Ishikawa (cell line): Measurements from ENCODE around the gene ARRDC5.

Experiments used
- CEBPB ChIP-seq: IDR thresholded peaks from 2 replicates; pipeline ENCODE4 v1.6.1; 2012
- NFIC ChIP-seq: IDR thresholded peaks from 2 replicates; pipeline ENCODE4 v1.6.1; 2012
- RAD21 ChIP-seq: IDR thresholded peaks from 2 replicates; pipeline ENCODE4 v1.6.1; 2012; ENCODE audit warnings: low read depth
- TAF1 ChIP-seq: IDR thresholded peaks from 2 replicates; pipeline ENCODE4 v1.6.1; 2012; ENCODE audit warnings: low read depth, mild to moderate bottlenecking
- TF ChIP-seq, protein P1 (sequence below): IDR thresholded peaks from 2 replicates; pipeline ENCODE4 v1.6.1; 2012

DNA sequence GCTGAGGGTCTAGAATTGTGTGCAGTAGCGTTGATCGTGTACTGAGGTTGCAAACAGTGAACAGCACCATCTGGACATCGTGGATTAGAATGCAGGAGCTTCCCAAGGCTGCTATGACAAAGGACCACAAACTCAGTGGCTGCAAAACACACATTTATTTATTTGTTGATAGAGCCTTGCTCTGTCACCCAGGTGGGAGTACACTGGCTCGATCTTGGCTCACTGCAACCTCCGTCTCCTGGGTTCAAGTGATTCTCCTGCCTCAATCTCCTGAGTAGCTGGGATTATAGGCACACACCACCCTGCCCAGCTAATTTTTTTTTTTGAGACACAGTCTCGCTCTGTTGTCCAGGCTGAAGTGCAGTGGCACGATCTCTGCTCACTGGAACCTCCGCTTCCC lies 4.3 kb upstream of the ARRDC5 start:
- TF ChIP-seq TAF1 (no peak), RAD21 (no peak), CEBPB (no peak), NFIC (no peak)
- TF ChIP-seq, protein P1, sequence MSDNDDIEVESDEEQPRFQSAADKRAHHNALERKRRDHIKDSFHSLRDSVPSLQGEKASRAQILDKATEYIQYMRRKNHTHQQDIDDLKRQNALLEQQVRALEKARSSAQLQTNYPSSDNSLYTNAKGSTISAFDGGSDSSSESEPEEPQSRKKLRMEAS, result no peak
